Activated CD8-positive, alpha-beta memory T cell treated with anti-CD3 and anti-CD28 coated beads, Interleukin-2, amount 50 U/mL, for 1 hour (primary cell): Measurements from ENCODE around the gene DOK3.
"Not testable (repeated sequence)": the region's sequence is repeated elsewhere in the genome, so short reads cannot be mapped to it uniquely, and the experiment has no call there.

ENCODE experiments used
- DNase-seq: peaks from one replicate; pipeline ENCODE4 v3.0.0-alpha.2; 2020; ENCODE audit errors: extremely low read depth

Gene DOK3

DNA sequence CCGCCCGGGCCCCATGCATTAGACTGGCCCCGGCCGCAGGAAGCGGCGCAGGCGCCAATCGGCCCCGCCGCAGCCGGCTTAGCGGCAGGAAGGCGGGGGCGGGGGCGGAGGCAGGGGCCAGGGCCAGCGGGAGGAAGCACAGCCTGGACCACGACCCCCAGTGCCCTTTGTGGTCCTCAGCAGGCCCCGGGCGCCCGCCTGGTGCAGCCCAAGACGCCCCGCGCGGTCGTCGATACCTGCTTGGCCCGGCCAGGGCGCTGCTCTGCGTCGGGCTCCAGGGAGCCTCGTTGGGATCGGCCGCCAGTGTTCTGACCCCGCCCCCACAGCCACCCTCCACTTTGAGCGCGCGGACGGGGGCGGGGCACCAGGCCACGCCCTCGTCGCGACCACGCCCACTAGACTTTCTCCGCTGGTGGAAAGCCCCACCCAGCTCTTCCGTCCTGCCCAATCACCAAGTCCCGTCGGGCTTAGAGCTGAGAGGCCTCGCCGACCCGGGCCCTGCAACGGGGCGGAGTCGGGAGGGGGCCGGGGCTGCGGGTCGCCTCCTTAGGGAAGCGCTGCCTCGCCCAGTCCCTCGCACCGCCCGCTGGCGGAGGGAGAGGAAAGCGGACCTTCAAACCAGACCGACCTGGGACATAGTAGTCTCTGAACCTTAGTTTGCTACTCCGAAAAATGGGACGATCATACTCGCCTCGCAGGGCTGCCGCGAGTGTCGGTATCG, 12.2 kb downstream of the DOK3 start, which contains the start of gene PDLIM7:
PDLIM7 (minus strand) TSS at position 313 of the 721 bp plus-strand sequence. CDS start 1,092 bp downstream, outside the sequence.
- peak; percentile 81 for DNase-seq

- DNase-seq: no peak
Observed at GRCh38 chr5:177496727-177497291, 12.8 kb downstream of the DOK3 start.

- DNase-seq: no peak
Observed at GRCh38 chr5:177496070-177496726, 13.4 kb downstream of the DOK3 start.

DNA sequence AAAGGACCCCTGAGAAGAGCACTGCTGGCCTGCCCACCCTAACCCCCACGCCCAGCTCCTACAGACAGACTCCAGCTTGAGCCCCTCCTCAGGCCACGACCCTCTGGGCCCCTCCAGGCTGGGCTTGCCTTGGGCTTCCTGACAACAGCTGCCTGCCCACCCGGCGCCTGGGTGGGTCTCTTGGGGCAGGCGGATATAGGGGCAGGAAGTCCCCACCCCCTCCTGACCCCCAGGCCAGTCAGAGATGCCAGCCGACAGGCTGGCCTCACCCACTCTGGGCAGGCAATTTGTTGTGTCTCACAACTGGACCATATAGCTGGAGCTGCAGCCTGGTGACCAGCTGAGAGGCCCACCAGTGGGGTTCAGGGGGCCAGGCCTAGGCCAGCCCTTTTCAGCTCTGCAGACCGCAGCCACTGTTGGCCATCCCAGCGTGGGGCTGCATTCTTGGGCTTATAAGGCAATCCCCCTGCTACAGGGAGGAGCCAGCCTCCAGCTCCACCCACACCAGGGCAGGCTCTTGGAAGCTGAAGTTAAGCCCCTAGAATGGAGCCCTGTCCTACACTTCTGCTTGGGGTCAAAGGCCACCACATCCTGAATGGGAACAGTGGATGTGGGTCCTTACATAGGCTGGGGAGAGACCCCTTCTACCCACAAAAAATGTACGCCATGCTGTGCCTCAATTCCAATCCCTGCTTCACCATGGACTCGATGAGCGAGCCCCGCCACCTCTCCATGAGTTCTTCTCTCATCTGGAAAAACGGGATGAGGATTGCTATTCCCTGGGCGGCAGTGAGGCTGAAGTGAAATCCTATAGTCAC, 14.2 kb downstream of the DOK3 start:
- no peak for DNase-seq

GRCh38 chr5:177494346-177495195, 15.1 kb downstream of the DOK3 start:
- no peak for DNase-seq

DNA sequence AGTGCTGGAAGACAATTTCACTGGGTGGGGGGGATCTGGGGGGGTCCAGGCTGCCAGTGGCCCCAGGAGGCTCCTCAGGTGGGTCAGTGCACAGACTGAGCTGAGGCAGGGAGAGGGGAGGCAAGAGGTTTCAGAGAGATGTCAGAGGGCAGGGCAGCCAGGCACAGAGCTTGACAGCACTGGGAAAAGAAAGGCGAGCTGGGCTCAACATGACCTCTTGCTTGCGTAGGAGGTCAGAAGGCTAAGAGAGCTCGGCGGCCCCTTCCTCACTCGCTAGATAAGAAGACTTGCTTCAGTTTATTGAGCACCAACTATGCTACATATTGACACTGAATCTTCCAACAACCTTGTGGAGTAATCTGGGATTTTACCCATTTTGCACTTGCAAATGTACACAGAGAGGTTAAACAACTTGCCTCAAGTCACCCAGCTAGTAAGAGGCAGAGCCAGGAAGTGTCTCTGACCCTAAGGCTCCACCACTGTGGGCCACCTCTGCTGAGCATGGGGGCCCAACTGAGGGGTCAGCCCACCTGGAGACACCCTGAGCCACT, 15.8 kb downstream of the DOK3 start:
- DNase-seq: no peak

DNA sequence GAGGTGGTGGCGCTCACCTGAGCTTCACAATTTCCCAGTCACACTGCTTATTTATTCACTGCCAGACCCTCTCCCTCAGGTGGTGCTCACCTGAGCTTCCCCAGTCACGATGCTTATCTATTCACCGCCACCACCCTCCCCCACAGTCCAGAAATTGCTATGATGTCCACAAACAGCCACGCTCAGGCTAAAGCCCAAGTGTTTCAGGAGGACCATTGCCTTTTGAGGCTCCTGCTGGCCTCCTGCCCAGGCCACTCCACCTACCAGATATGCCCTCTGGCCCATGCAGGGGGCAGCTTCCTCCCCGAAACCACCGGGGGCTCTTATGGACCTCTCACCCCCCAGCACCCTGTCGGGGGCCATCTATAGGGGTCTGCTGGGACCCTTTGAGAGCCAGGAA, 16.8 kb downstream of the DOK3 start:
- no peak for DNase-seq

- DNase-seq: no peak
Observed at GRCh38 chr5:177491983-177492746, 17.5 kb downstream of the DOK3 start.

DNA sequence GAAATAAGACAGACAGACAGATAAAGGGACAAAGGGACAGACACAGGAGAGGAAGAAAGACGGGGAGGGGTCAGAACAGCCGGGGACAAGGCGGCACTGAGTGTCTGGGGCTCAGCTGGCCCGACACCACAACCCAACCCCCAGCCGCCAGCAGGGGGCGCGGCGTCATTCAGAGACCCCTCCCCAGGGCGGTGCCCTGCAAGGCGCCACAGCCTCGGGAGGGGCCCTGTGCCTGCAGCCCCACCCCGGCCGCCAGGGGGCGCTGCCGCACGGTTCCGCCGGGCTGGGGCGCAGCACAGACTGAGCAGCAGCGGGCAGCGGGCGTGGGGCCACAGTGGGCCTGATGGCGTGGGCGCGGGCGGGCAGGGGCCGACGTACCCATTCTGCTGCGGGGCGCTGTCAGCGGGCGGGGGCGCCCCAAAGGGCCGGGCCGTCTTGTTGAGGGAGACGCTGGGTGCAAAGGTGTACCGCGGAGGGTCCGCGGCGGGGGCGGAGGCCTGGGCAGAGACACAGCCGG, 18.1 kb downstream of the DOK3 start:
- no peak for DNase-seq

DNA sequence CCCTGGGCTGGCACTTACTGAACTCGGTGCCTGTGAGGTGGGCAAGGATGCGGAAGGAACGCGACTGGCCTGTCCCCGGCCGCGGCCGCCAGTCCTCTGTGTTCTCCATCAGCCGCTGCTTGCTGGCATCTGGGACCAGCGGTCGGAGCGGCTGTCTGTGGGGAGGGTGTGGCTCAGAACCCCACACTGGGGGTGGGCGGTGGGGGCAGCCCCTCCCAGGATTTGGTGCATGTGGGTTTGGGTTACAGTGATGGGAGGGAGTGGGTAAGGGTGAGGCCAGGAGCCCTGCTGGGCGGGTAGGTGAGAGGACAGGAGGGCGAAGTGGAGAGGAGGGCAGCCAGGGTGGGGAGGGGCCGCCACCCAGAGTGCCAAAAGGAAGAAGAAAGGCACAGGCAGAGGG, 18.6 kb downstream of the DOK3 start:
- no peak for DNase-seq

DNA sequence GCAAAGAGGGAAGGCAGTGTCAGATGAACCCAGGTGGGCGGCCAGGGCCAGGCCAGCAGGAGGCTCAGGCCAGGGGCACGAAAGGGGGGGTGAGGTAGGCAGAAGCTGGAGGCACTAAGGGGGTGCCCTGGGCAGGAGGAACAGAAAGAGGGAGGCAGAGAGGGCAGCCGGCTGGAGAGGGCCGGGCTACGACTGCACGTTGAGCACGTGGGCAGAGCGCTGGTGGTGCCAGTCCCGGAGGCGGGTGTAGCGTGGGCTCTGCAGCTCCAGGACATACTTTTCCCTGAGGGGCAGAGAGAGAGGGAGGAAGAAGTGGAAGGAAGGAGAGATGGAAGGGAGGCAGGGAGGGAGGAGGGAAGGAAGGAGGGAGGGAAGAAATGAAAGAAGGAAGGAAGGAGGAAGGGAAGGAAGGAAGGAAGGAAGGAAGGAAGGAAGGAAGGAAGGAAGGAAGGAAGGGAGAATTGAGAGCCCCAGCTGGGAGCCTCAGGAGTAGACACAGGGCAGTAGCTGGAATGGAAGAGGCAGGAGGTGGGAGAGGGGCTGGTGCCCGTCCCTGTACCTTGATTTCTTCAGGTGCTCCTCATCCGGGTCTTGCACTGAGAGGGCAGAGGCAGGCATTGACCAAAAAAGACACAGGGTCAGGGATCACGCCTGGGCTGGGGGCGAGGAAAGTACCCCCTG, 19.2 kb downstream of the DOK3 start:
- no peak for DNase-seq

- no peak for DNase-seq
Observed at GRCh38 chr5:177489119-177489716, 20.4 kb downstream of the DOK3 start.

DNA sequence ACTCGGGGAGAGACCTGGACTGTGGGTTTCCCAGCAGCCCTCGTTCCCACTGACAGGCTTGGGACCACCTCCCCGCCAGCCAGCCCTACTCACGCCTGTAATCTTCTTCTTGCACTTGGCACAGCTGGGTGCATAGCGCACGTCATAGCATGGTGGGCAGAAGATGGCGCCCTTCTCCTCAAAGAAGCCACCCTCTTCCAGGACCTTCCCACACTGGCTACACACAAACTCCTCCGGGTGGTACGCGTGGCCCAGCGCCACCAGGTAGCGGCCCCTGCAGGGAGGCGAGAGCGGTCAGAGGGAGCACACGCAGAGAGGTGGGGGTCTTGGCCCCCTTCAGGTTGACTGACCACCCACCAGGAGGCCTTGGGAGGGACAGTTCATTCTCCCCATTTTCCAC, 21.7 kb downstream of the DOK3 start:
- DNase-seq: no peak

GRCh38 chr5:177487144-177487543, 22.5 kb downstream of the DOK3 start:
- DNase-seq: no peak

- DNase-seq: no peak
Observed at GRCh38 chr5:177486256-177486655, 23.4 kb downstream of the DOK3 start.

- DNase-seq: not testable (repeated sequence)
Observed at GRCh38 chr5:177485753-177486152, 23.9 kb downstream of the DOK3 start.

DNA sequence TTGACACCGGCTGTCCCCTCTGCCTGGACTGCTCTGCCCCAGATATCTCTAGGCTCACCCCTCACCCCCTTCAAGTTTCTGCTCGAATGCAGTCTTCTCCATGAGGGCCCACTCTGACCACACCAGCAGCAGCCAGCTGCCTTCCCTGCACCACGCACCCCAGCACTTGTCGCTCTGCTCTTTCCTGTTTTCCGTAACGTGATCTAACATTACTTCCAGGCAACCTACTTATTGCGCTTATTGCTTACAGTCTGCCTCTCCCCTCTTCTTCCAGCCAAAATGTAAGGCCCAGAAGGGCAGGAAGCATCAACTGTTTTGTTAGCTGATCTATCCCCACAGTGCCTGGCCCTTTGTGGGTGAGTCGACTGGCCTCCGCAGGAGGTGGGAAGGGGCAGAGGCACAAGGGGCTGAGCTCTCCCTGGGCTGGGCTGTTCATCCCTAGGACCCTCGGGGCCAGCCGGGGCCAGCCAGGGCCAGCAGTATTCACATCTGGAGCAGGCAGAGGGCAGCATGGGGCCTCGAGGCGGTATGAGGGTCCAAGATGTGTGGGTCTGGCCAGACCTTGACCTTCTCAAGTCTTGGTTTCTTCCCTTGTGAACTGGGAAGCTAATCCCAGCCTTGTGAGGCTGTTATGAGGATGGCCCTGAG, 24.6 kb downstream of the DOK3 start:
- DNase-seq: no peak
